IPS DF 6.9 (cell line): Measurements from ENCODE around the gene WIPF1.

Experiments used
- DNase-seq: peaks from one replicate; pipeline ENCODE4 v3.0.0-alpha.2; 2013; ENCODE audit warnings: low read depth, low spot score
- H3K27ac ChIP-seq: one replicate; pipeline ENCODE4 v1.5.1; 2013; ENCODE audit warnings: low read length, control low read depth
- H3K27me3 ChIP-seq: 2 replicates; pipeline ENCODE4 v1.6.1; 2013; ENCODE audit warnings: mild to moderate bottlenecking, low read length; ENCODE audit not compliant: control insufficient read depth, insufficient read depth
- H3K36me3 ChIP-seq: 2 replicates; pipeline ENCODE4 v1.6.1; 2013; ENCODE audit warnings: low read length; ENCODE audit not compliant: control insufficient read depth, insufficient read depth
- H3K4me1 ChIP-seq: 2 replicates; pipeline ENCODE4 v1.6.1; 2013; ENCODE audit warnings: low read length; ENCODE audit not compliant: control insufficient read depth, insufficient read depth
- H3K4me3 ChIP-seq: 2 replicates; pipeline ENCODE4 v1.5.1; 2013; ENCODE audit warnings: mild to moderate bottlenecking, low read length
- H3K9me3 ChIP-seq: 2 replicates; pipeline ENCODE4 v1.6.1; 2013; ENCODE audit warnings: low read length, inconsistent platforms; ENCODE audit not compliant: control insufficient read depth, insufficient read depth
- WGBS: extraction: QIAGEN DNeasy Blood & Tissue Kit; methylation state at CpG from one replicate; pipeline ENCODE4 v1.1.7; 2013; ENCODE audit warnings: mixed read lengths, missing lambda C conversion rate; ENCODE audit not compliant: insufficient read length, insufficient coverage; 5-methylcytosine and 5-hydroxymethylcytosine counted together

WIPF1 gene

DNA sequence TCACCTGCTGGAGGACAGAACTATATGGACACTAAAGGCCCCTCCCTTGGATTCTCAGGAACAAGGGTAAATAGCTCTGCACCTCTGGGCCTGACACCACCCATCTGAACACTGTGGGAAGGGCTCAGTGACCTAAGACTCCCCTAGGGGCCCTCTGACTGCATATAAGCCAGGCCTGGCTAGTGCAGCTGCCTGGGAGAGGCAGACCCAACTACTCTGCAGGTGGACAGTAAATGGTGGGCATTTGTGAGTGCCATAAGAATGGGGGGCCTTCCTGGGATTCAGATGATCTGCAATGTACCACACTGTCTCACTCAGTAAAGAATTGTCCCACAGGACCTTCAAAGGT is 11.2 kb upstream of the WIPF1 start:
- Histone ChIP-seq H3K4me1 (no peaks in the 10 kb centered on the region), H3K4me3 (no peak overlapping the region), H3K27me3 (no peaks in the 10 kb centered on the region), H3K36me3 (no peaks in the 10 kb centered on the region), H3K27ac (no peak overlapping the region), H3K9me3 (no peaks in the 10 kb centered on the region)
- DNase-seq, result no peak

GRCh38 chr2:174607989-174608865 is 10.6 kb upstream of the WIPF1 start:
- no peak for DNase-seq
- no peaks in the 10 kb centered on the region for H3K4me1 ChIP-seq
- no peak overlapping the region for H3K27ac ChIP-seq

DNA sequence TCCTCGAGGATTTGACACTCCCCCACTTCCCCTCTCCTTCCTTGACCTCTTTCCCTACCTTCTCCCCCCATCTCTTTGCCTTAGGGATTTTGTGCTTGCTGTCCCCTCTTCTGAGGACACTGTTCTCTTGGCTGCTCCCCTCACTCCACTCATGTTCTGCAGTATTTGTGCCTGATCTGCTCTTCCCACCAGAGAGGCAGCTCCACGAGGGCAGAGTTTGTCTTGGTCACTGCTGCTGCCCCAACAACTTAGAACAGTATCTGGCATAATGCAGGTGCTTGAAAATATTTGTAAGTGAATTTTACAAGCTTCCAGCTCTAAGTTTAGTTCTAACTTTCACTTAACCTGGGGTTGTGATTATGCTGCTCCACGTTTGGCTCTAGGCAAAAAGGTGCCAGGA is 10.0 kb upstream of the WIPF1 start:
- no peaks in the 10 kb centered on the region for H3K4me1 ChIP-seq
- no CpG with 5 or more reads among the region's 3 CpGs for WGBS

More at GRCh38 chr2:174607989-174608865, 10.6 kb upstream of the WIPF1 start:
- no CpG with 5 or more reads among the region's 5 CpGs for WGBS
- Histone ChIP-seq H3K9me3 (no peaks in the 10 kb centered on the region), H3K27me3 (no peaks in the 10 kb centered on the region), H3K36me3 (no peaks in the 10 kb centered on the region), H3K4me3 (no peak overlapping the region)

GRCh38 chr2:174606336-174606735 is 8.7 kb upstream of the WIPF1 start:
- H3K4me1 ChIP-seq, result no peaks in the 10 kb centered on the region
- DNase-seq, result no peak
- no peaks in the 10 kb centered on the region for H3K27me3 ChIP-seq
- H3K27ac ChIP-seq, result no peak overlapping the region
- H3K4me3 ChIP-seq, result no peak overlapping the region
- no CpG with 5 or more reads among the region's 3 CpGs for WGBS
- no peaks in the 10 kb centered on the region for H3K9me3 ChIP-seq
- no peaks in the 10 kb centered on the region for H3K36me3 ChIP-seq

More for the DNA sequence above, 10.0 kb upstream of the WIPF1 start:
- no peak overlapping the region for H3K4me3 ChIP-seq
- H3K27me3 ChIP-seq, result no peaks in the 10 kb centered on the region
- no peak overlapping the region for H3K27ac ChIP-seq
- no peaks in the 10 kb centered on the region for H3K36me3 ChIP-seq
- DNase-seq, result no peak
- no peaks in the 10 kb centered on the region for H3K9me3 ChIP-seq

GRCh38 chr2:174605687-174606086 is 8.1 kb upstream of the WIPF1 start:
- Histone ChIP-seq H3K4me3 (no peak overlapping the region), H3K27me3 (no peaks in the 10 kb centered on the region), H3K36me3 (no peaks in the 10 kb centered on the region), H3K9me3 (no peaks in the 10 kb centered on the region), H3K4me1 (no peaks in the 10 kb centered on the region), H3K27ac (no peak overlapping the region)
- DNase-seq, result no peak

GRCh38 chr2:174603280-174603679 is 5.7 kb upstream of the WIPF1 start:
- H3K4me1 ChIP-seq, result no peaks in the 10 kb centered on the region
- no peaks in the 10 kb centered on the region for H3K27me3 ChIP-seq
- DNase-seq, result no peak
- no peaks in the 10 kb centered on the region for H3K36me3 ChIP-seq
- WGBS, result no CpG with 5 or more reads among the region's 3 CpGs
- no peak overlapping the region for H3K4me3 ChIP-seq
- no peak overlapping the region for H3K27ac ChIP-seq
- H3K9me3 ChIP-seq, result no peaks in the 10 kb centered on the region

DNA sequence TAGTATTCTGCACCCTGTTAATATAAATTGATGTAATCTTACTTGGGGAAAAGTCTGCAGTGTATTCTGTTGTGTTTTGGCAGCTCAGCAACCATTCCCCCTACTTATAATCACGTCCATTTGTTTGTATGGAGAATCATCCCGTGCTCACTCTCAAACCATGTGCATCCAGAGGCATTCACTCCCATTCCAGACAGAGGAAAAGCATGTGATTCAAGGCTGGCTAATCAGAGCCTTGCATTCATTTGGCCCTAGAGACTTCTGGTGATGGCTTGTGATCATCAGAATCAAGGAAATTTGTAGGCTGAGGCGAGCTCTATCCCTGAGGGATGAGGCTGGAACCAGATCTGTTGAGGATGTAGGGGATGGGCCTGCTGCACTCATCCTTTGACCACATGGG is 5.1 kb upstream of the WIPF1 start:
- WGBS, result no CpG with 5 or more reads among the region's 3 CpGs
- no peak for DNase-seq
- no peak overlapping the region for H3K27ac ChIP-seq

GRCh38 chr2:174600349-174600748 is 2.7 kb upstream of the WIPF1 start:
- no peak for DNase-seq
- no peaks in the 10 kb centered on the region for H3K36me3 ChIP-seq
- H3K4me1 ChIP-seq, result no peaks in the 10 kb centered on the region
- H3K27ac ChIP-seq, result no peak overlapping the region
- H3K9me3 ChIP-seq, result no peaks in the 10 kb centered on the region
- WGBS, result no CpG with 5 or more reads among the region's 4 CpGs
- H3K27me3 ChIP-seq, result no peaks in the 10 kb centered on the region
- no peak overlapping the region for H3K4me3 ChIP-seq

More for the DNA sequence above, 5.1 kb upstream of the WIPF1 start:
- Histone ChIP-seq H3K4me3 (no peak overlapping the region), H3K9me3 (no peaks in the 10 kb centered on the region), H3K36me3 (no peaks in the 10 kb centered on the region), H3K27me3 (no peaks in the 10 kb centered on the region), H3K4me1 (no peaks in the 10 kb centered on the region)

GRCh38 chr2:174599310-174599921 is 1.8 kb upstream of the WIPF1 start:
- no peaks in the 10 kb centered on the region for H3K27me3 ChIP-seq
- no peak for DNase-seq
- H3K27ac ChIP-seq, result no peak overlapping the region
- H3K4me1 ChIP-seq, result no peaks in the 10 kb centered on the region
- no peaks in the 10 kb centered on the region for H3K9me3 ChIP-seq
- no CpG with 5 or more reads among the region's 6 CpGs for WGBS
- H3K4me3 ChIP-seq, result no peak overlapping the region
- H3K36me3 ChIP-seq, result no peaks in the 10 kb centered on the region

GRCh38 chr2:174597009-174597344 is 627 bp downstream of the WIPF1 start:
- Histone ChIP-seq H3K36me3 (no peaks in the 10 kb centered on the region), H3K27ac (no peak overlapping the region), H3K4me1 (0 out of 2 replicates have a peak, but pooled peaks cover 2% of the 10 kb centered on the region), H3K9me3 (no peaks in the 10 kb centered on the region), H3K4me3 (no peak overlapping the region), H3K27me3 (no peaks in the 10 kb centered on the region)
- DNase-seq, result no peak
- no CpG with 5 or more reads among the region's 4 CpGs for WGBS

GRCh38 chr2:174595891-174596397 is 1.7 kb downstream of the WIPF1 start:
- WGBS, result no CpG with 5 or more reads among the region's 2 CpGs
- no peaks in the 10 kb centered on the region for H3K9me3 ChIP-seq
- no peak overlapping the region for H3K27ac ChIP-seq
- no peak for DNase-seq
- no peaks in the 10 kb centered on the region for H3K27me3 ChIP-seq
- H3K36me3 ChIP-seq, result no peaks in the 10 kb centered on the region
- H3K4me1 ChIP-seq, result 0 out of 2 replicates have a peak, but pooled peaks cover 2% of the 10 kb centered on the region
- no peak overlapping the region for H3K4me3 ChIP-seq
